ENCODE measurements around the gene ARHGAP31.

Gene ARHGAP31

GRCh38 chr3:119257111-119257510 is 37.1 kb upstream of the ARHGAP31 start:
- Histone ChIP-seq H3K36me3 (replicated peaks; ENCODE audit: low read depth, low read length) (peaks cover 7% of the 10 kb centered on the region), H3K27ac (ENCODE audit: low read length) (peak overlapping the region; percentile 90), H3K4me2 (ENCODE audit: low read length) (peak overlapping the region; percentile 61), H2AFZ (ENCODE audit: low read depth, low read length) (peak overlapping the region; percentile 48; the same call in 1 of the 2 replicates), H4K20me1 (ENCODE audit: insufficient read depth, low read length) (no peaks in the 10 kb centered on the region), H3K4me3 (ENCODE audit: low read length) (peak overlapping the region; percentile 60), H3K27me3 (ENCODE audit: low read depth, low read length) (no peaks in the 10 kb centered on the region), H3K4me1 (ENCODE audit: low read length) (peaks cover 53% of the 10 kb centered on the region), H3K9me3 (ENCODE audit: insufficient read depth, low read length) (no peaks in the 10 kb centered on the region), H3K9ac (ENCODE audit: low read length) (peak overlapping the region; percentile 53), H3K79me2 (ENCODE audit: low read length) (no peaks in the 10 kb centered on the region)
- no peak for TF ChIP-seq EZH2phosphoT487 (IDR thresholded peaks at IDR 0.05; ENCODE audit: low read depth)
- TF ChIP-seq, protein P1, sequence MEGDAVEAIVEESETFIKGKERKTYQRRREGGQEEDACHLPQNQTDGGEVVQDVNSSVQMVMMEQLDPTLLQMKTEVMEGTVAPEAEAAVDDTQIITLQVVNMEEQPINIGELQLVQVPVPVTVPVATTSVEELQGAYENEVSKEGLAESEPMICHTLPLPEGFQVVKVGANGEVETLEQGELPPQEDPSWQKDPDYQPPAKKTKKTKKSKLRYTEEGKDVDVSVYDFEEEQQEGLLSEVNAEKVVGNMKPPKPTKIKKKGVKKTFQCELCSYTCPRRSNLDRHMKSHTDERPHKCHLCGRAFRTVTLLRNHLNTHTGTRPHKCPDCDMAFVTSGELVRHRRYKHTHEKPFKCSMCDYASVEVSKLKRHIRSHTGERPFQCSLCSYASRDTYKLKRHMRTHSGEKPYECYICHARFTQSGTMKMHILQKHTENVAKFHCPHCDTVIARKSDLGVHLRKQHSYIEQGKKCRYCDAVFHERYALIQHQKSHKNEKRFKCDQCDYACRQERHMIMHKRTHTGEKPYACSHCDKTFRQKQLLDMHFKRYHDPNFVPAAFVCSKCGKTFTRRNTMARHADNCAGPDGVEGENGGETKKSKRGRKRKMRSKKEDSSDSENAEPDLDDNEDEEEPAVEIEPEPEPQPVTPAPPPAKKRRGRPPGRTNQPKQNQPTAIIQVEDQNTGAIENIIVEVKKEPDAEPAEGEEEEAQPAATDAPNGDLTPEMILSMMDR (IDR thresholded peaks at IDR 0.05; ENCODE audit: low read depth, low read length) = no peak

DNA sequence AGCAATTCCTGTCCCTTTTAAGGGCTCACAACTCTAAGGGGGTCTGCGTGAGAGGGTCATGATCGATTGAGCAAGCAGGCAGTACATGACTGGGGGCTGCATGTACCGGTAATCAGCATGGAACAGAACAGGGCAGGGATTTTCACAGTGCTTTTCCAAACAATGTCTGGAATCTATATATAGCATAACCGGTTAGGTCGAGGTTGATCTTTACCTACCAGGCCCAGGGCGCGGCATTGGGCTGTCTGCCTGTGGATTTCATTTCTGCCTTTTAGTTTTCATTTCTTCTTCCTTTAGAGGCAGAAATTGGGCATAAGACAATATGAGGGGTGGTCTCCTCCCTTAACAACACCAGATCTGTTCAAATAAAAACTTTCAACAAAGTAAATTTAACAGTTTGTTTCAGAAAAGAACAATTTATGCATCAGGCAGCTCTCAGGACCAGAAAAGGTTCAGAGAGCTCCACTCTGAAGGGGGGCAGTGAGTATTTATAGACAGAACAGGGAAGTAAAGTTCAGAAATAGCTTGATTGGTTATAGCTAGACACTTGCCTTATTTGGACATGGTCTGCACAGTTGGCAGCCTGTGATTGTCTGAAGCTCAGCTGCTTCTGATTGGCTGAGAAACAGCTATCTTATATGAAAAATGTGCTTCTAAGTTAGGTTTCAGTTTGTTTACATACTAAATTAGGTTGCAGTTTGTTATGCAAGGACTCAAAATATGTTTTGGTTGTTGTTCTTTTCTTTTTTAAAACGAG is 36.4 kb upstream of the ARHGAP31 start:
- no peak for TF ChIP-seq EZH2phosphoT487 (IDR thresholded peaks at IDR 0.05; ENCODE audit: low read depth)
- TF ChIP-seq, protein P1 (IDR thresholded peaks at IDR 0.05; ENCODE audit: low read depth, low read length) = no peak
- peak overlapping the region; percentile 60 for H3K4me3 ChIP-seq (ENCODE audit: low read length)
- peak overlapping the region; percentile 48; the same call in 1 of the 2 replicates for H2AFZ ChIP-seq (ENCODE audit: low read depth, low read length)
- H4K20me1 ChIP-seq (ENCODE audit: insufficient read depth, low read length) = no peaks in the 10 kb centered on the region
- H3K27me3 ChIP-seq (ENCODE audit: low read depth, low read length) = no peaks in the 10 kb centered on the region
- H3K4me1 ChIP-seq (ENCODE audit: low read length) = peaks cover 53% of the 10 kb centered on the region
- no peaks in the 10 kb centered on the region for H3K79me2 ChIP-seq (ENCODE audit: low read length)
- peak overlapping the region; percentile 53 for H3K9ac ChIP-seq (ENCODE audit: low read length)
- peaks cover 7% of the 10 kb centered on the region for H3K36me3 ChIP-seq (replicated peaks; ENCODE audit: low read depth, low read length)
- peak overlapping the region; percentile 90 for H3K27ac ChIP-seq (ENCODE audit: low read length)
- no peaks in the 10 kb centered on the region for H3K9me3 ChIP-seq (ENCODE audit: insufficient read depth, low read length)
- peak overlapping the region; percentile 61 for H3K4me2 ChIP-seq (ENCODE audit: low read length)

- Histone ChIP-seq H2AFZ (ENCODE audit: low read depth, low read length) (0 out of 2 replicates have a peak overlapping the region, but pooled peaks have one; percentile 20), H3K4me3 (ENCODE audit: low read length) (peak overlapping the region; percentile 60), H3K9me3 (ENCODE audit: insufficient read depth, low read length) (no peaks in the 10 kb centered on the region), H3K27me3 (ENCODE audit: low read depth, low read length) (no peaks in the 10 kb centered on the region), H4K20me1 (ENCODE audit: insufficient read depth, low read length) (no peaks in the 10 kb centered on the region), H3K36me3 (replicated peaks; ENCODE audit: low read depth, low read length) (peaks cover 7% of the 10 kb centered on the region), H3K4me2 (ENCODE audit: low read length) (peak overlapping the region; percentile 61), H3K9ac (ENCODE audit: low read length) (peak overlapping the region; percentile 53), H3K4me1 (ENCODE audit: low read length) (peaks cover 53% of the 10 kb centered on the region), H3K27ac (ENCODE audit: low read length) (peak overlapping the region; percentile 90), H3K79me2 (ENCODE audit: low read length) (no peaks in the 10 kb centered on the region)
- TF ChIP-seq, protein P1 (IDR thresholded peaks at IDR 0.05; ENCODE audit: low read depth, low read length) = no peak
- no peak for TF ChIP-seq EZH2phosphoT487 (IDR thresholded peaks at IDR 0.05; ENCODE audit: low read depth)
Measured at GRCh38 chr3:119258915-119259314, 35.3 kb upstream of the ARHGAP31 start.

DNA sequence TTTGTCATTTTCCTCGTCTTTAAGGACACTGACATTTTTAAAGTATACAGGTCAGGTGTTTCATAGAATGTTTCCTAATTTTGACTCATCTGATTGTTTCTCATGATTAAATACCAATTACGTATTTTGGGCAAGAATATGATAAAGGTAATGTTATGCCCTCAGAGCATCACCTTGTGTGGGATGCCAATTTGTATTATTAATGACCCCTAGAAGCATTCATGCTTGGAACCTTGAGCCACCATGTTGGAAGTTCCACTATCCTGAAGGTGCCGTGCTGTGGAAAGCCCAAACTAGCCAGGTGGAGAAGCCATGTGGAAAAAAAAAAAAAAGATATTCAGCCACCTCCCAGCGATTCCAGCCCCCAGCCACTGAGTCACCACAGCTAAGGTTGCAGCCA is 34.4 kb upstream of the ARHGAP31 start:
- H3K27me3 ChIP-seq (ENCODE audit: low read depth, low read length) = no peaks in the 10 kb centered on the region
- H3K36me3 ChIP-seq (replicated peaks; ENCODE audit: low read depth, low read length) = peaks cover 7% of the 10 kb centered on the region
- no peaks in the 10 kb centered on the region for H4K20me1 ChIP-seq (ENCODE audit: insufficient read depth, low read length)
- 0 out of 2 replicates have a peak overlapping the region, but pooled peaks have one; percentile 61 for H3K4me2 ChIP-seq (ENCODE audit: low read length)
- no peaks in the 10 kb centered on the region for H3K79me2 ChIP-seq (ENCODE audit: low read length)
- no peak for TF ChIP-seq EZH2phosphoT487 (IDR thresholded peaks at IDR 0.05; ENCODE audit: low read depth)
- TF ChIP-seq, protein P1 (IDR thresholded peaks at IDR 0.05; ENCODE audit: low read depth, low read length) = no peak
- H3K4me1 ChIP-seq (ENCODE audit: low read length) = peaks cover 53% of the 10 kb centered on the region
- peak overlapping the region; percentile 90 for H3K27ac ChIP-seq (ENCODE audit: low read length)
- no peak overlapping the region for H3K4me3 ChIP-seq (ENCODE audit: low read length)
- no peak overlapping the region for H3K9ac ChIP-seq (ENCODE audit: low read length)
- H3K9me3 ChIP-seq (ENCODE audit: insufficient read depth, low read length) = no peaks in the 10 kb centered on the region
- no peak overlapping the region for H2AFZ ChIP-seq (ENCODE audit: low read depth, low read length)
